HG03280 (cell line): Measurements from ENCODE around the gene ATF3.
A peak's percentile ranks its signal among the peaks of the same experiment; 100 is the strongest.
"Not testable (repeated sequence)": the region's sequence is repeated elsewhere in the genome, so short reads cannot be mapped to it uniquely, and the experiment has no call there.

Experiments
- ATAC-seq: cut with Tn5 transposase; IDR thresholded peaks from one replicate; pipeline ENCODE4 v1.9.1; 2021; ENCODE audit warnings: mild to moderate bottlenecking, moderate library complexity; ENCODE audit not compliant: unreplicated experiment

ATF3 gene

DNA sequence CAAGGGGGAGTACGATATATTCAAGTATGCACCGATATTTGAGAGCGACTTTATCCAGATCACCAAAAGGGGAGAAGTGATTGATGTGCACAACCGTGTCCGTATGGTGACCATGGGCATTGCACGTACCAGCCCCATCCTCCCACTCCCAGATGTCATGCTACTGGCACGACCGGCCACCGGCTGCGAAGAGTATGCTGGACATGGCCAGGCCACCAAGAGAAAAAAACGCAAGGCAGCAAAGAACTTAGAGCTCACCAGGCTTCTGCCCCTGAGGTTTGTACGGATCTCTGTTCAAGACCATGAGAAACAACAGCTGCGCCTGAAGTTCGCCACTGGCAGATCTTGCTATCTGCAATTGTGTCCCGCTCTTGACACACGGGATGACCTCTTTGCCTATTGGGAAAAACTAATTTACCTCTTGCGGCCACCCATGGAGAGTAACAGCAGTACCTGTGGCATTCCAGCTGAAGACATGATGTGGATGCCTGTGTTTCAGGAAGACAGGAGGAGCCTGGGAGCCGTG is 16.5 kb downstream of the ATF3 start:
- ATAC-seq, result no peak

DNA sequence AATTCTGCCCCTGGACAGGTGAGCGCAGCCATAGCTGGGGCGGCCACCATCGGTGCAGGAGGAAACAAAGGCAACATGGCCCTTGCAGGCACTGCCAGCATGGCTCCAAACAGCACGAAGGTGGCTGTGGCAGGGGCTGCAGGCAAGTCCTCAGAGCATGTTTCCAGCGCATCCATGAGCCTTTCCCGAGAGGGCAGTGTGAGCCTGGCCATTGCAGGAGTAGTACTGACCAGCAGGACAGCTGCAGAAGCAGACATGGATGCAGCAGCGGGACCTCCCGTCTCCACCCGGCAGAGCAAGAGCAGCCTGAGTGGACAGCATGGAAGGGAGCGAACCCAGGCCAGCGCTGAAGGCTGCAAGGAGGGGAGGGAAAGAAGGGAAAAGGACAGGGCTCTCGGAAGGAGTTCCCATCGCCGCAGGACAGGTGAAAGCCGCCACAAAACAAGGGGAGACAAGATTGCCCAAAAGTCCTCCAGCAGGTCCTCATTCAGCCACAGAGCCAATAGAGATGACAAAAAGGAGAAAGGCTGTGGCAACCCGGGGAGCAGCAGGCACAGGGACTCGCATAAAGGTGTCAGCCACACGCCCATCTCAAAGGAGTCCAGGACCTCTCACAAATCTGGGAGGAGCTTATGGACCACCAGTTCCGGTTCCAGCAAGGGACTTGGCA is 17.4 kb downstream of the ATF3 start:
- ATAC-seq, result no peak

DNA sequence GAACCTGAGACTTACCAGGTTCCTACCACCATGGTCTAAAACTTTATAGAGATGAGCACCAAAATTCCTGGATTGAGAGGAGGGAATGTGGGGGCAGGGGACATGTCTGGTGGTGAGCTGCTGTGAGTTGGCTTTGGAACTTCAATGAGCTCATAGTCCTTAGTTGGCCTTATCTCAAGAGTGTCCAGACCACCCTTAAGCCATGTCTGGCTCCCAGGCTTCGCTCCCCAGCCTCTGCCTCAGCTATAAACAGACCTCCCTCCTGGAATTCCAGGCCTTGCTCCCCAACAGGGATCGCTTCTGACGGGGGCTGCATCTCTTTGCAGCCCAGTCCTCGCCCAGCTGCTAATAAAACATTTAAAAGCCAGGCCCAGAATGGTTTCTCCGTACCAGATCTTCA is 19.5 kb downstream of the ATF3 start:
- ATAC-seq, result no peak

DNA sequence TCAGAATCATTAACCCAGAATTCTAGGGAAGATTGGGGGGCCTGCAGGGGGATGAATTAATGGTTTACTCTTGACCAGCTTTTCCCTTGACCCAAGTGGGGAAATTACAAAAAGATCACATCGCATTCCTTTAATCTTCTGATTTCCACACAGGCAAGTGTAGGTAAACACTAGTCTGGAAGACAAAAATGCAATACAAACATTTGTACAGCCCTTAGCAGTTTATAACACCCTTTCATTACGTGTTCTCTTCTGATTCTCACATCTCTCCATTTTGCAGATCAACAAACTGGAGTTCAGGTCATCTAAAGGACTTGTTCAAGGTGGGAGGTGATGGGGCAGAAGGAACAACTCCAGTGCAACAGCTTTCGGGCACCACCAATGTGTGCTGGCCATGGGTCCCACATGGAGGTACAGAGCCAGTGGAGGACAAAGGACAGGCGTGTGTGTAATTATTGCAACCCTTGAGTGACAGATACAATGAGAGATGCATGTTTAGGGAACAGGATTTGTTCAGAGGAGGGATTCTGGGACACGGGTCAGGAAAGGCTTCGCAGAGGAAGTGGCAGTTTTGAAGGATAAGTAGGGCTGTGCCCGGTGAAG is 20.4 kb downstream of the ATF3 start:
- no peak for ATAC-seq

DNA sequence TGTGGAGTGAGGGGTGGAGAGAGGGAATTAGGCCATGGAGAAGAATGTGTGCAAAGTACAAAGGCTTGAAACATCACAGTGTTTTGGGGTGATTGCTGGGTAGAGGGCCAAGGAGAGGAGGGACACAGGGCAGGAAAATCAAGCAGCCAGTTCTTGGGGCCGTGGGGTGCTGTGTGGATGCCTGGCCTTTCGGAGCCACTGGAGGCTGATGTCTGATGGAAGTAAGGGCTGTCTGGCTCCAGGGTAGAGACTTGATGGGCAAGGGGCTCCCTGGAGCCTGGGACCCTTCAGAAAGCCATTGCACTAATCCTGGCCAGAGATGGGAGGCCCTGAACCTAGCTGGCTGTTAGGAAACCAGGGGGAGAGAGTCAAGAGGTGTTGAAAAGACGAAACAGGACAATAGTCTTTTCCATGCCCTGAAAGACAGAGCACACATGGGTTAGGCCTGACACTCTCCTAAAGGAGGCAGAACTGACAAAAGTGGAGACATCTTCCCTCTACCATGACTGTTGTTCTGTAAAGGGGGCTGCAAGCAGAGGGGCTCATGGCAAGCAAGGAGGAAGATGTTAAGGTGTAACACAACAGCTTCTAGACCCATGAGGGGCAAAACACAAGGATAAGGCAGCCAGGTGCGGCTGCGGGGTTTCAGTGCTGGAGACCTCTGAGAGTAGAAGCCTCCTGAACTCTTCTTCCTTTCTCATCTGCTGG is 21.0 kb downstream of the ATF3 start:
- no peak for ATAC-seq

DNA sequence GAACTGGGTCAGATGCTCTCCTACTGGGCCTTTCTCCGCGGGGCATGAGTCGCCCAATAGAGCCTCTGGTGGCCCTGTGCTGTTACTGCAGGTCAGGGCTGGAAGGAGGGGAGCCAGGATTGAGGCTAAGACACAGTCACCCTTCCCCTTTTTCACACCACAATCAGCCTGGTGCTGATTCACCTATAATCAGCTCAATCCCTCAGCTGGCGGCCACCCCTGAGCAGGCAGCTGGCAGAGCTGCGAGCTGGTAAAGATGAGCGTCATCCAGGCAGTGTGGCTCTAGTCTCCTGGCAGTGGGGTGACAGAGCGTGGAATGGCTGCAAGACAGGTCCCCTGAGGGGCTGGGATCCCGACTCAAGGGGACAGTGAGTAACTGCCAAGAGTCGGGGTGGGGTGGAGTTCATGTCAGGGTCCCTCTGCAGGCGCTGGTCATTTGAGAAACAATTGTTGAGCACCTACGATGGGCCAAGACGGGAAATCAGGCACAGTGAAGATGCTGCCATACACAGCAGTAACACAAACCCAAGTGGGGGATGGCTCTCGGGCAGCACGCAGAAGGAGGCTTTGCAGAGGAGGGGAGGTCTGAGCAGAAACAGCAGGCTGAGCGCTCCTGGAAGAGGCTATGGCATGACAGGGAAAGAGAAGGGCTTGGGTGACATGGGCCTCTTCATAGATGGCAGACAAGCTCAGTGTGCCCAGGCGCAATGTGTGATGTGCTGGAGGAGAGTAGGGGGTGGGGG is 21.8 kb downstream of the ATF3 start:
- ATAC-seq, result peak; percentile 96

DNA sequence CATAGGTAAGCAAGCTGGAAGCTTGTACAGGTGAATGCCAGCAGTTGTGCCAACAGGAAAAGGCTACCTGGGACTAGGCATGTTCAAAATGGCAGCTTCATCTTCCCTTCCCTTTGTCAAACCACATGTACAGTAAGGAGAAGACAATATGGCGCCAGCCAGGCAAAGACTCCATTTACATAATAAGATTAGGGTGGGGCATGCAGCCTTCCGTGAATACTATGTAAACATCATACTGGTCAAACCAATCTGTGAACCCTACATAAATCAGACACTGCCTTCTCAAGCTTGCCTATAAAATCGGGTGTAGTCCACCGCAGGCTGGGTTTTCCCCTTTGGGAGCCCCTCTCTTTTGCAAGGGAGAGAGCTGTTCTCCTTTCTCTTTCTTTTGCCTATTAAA is 24.6 kb downstream of the ATF3 start:
- no peak for ATAC-seq

DNA sequence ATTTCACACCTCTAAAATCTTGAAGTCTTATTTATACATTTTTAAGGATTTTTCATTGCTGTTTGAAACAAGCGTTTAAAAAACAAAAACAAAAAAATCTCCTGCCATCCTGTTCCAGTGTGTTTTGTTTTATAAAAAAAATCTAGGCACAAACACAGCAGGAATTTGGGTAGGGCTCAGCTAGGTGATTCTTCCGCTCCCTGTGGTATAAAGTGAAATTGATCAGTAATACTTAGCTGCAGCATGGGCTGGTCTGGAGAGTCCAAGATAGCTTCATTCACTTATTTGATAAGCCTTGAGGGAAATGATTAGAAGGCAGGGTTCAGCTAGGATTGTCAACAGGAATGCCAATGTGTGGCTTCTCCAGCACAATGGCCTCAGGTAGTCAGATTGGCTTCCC is 25.7 kb downstream of the ATF3 start:
- no peak for ATAC-seq

DNA sequence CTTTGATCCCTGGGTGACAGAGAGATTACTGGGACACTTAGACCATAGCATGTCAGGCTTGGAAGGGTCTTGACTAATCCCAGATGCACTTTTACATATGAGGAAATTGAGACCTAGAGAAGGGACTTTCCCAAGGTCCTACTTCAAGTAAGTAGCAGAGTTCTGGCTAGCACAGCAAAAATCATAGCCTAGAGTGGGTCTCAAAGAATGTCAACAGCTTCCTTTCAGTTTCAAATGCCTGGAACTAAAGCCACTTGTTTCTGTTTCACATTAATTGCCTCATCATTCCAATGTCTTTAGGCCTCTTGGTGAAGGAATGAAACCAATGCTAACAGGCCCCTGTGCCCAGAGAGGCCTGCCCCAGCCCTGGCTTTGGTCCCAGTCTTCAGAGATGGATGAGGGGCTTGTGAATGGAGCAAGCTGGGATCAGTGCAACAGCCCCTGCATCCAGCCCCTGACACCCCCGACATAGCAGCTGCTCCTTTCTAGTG is 26.6 kb downstream of the ATF3 start:
- no peak for ATAC-seq

DNA sequence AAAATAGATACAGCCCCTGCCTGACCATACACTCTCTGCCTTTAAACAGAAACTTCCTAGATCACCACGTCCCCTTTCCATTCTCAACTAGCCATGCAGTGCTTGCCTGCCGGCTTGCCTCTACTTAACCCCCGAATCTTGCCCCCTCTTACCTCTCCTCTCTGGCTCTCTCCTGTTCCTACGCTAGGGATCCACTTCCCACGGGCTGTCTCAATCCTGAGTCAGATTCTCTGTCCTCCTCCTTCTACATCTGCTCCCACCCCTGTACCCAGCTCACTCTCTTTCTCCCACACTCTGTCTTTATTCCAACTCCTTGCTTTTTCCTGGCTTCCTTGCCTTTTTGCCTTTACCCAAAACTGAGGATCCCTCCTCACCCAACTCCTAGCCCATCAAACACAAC is 29.3 kb downstream of the ATF3 start:
- ATAC-seq, result no peak

DNA sequence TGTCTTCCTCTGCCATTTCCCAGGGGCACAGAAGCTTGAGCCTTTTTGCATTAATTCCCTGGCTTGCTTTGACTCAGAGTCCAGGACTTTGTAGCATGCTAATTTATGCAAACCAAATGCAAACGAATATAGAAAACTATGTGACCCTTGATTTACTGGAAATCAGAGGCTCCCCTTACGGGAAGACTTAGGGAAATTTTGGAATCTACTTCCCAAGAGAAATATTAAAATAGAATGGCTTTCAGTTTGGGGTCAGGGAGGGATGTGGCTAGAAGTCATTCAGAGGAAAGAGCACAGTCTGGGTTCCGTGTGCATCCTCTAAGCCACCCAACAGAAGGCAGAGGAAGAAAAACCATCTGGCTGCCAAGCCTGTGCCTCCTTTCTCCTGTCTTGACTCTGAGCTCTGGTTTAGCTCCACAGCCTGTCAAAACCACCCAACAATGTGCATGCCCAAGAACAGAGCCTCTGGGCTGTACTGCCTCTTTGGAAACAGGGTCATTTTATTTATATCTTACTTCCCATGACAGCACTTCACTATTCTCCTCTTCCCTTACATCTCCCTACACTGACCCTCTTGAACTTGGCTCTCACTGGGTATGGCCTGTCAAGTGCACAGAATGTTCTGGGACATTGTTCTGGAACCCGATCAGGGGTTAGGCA is 30.1 kb downstream of the ATF3 start:
- ATAC-seq, result no peak

DNA sequence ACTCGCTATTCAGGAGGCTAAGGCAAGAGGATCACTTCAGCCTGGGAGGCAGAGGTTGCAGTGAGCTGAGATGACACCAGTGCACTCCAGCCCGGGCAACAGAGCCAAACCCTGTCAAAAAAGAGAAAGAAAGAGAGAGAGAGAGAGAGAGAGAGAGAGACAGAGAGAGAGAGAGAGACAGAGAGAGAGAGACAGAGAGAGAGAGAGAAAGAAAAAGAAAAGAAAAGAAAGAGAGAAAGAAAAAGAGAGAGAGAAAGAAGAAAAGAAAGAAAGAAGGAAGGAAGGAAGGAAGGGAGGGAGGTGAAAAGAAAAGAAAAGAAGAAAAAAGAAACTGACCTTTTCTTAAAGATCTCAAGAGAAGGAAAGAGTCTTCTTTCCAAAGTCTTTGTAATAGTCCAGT is 31.0 kb downstream of the ATF3 start:
- not testable (repeated sequence) for ATAC-seq

DNA sequence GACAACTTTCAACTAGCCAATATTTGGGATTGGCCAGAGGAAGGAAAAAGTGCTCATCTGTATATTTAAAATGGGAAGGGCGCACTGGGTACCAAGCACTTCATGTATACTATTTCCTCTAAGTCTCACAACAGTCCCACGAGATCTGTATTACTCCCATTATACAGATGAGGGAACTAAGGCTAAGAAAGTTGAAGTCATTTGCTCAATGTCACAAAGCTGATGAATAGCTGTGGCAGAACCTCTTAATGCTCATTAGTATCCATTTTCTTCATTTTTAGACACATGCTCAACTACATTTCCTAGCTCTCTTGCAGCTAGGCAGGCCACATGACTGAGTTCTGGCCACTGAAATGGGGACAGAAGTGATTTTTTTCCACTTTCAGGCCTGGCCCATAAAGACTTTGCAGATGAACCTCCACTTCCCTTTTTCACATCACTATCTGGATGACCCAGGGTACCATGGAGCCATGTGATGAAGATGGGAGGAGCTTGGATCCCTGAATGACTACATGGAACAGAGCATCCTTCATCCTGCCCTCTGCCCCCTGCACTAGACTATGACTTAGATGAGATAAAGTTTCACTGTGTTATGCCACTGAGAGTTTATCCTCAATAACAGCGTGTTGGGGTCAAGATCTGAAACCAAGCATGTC is 31.8 kb downstream of the ATF3 start:
- ATAC-seq, result no peak

DNA sequence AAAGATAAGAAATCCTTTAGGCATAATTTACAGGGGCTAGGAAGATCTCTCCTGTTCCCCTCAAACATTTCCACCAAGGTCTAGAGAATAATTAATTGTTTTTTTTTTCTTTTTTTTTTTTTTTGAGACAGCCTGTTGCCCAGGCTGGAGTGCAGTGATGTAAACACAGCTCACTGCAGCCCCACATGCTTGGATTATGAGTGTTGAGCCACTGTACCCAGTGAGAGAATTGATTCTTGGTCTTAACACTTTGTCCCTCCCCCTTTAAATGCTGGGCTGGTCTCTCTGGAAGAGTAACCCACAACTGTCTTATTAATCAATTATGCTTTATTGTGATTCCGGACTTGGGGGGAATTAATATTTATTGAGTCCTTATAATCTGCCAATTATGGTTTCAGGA is 33.4 kb downstream of the ATF3 start:
- no peak for ATAC-seq

DNA sequence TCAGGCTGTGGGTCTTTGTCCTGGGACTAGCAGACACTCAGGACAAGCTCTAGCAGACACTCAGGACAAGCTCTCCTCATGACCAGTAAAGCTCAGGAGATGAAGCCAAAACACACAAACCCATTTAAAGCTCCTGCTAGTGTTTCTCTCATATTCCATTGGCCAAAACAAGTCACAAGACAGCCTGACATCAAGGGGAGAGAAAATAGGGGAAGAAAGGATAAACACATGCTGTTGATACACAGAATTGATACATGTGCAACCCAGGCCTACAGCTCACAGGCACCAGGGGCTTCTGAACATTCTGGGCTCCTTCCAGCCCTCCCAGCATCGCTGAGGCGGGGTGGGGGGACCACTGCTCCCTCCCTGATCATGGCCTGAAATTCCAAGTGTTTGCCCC is 35.3 kb downstream of the ATF3 start:
- no peak for ATAC-seq

DNA sequence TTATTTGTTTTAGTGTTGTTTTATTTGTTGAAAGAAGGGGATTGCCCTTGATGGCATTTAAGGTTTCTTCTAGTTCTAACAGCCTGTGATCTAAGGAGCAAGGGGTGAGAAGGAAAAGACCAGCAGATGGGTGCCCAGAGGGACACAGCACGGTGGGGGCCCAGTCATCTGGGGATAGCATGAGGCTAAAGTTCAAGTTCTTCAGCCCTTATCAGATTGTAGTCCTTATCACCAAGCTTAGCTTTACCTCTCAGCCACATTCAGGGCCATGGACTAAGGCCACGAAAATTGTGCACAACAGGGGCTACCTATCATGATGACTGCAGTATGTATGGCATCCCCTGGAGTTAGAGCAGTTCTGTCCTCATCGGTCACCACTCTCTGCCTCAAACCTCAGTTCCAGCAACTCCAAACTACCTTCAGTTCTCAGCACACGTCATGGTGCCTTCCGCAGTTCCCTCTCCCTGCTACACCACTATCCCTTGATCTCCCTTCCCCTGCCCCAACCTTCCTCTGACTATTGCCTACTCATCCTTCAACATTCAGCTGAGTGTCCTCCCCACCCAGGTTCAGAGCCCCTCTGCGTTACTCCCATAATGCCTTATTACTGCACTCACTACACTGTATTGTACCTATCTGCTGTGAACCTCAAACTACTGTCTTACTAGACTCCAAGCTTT is 36.4 kb downstream of the ATF3 start:
- no peak for ATAC-seq

DNA sequence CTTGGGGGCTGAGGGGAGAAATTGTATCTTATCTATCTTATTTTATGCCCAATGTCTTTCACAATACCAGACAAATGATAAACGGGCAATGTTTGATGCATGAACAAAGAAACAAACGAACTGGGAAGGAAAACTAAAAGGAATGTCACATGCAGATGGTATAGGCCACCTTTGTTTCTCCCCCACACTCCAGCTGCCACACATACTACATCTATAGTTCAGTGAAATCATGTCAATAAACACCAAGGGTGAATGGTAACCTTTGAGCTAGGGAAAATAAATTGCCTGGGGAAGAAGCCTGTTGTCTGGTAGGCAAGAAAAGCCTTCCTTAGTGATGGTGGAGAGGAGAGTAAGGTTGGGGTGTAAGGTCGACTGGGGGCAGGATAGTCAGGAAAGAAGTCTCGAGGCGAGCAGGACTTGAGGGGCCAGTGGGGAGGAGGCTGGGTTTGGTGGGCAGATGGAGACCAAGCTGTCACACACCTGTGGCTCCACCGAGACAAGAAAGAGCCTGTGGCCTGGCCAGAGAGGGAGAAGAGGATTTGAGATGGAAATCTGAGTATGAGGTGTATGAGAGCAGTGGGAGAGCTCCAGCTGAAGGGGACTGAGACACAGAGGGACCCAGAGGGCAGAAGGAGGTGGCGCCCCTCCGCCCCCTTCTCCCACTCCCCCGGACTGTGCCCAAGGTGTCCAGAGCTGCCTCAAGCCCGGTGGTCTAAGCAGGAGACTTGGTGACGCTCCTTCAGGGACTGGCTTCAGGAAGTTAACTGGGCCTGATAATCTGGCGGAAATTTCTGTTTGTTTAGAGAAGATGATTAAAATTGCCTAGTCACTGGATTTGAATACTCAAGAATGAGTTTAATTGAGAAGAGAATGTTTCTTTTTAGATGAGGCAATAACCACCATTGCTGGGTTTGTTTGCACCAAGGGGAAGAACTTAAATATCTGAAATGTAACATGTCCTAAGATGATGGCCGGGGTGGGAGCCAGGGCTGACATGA is 37.3 kb downstream of the ATF3 start:
- no peak for ATAC-seq

DNA sequence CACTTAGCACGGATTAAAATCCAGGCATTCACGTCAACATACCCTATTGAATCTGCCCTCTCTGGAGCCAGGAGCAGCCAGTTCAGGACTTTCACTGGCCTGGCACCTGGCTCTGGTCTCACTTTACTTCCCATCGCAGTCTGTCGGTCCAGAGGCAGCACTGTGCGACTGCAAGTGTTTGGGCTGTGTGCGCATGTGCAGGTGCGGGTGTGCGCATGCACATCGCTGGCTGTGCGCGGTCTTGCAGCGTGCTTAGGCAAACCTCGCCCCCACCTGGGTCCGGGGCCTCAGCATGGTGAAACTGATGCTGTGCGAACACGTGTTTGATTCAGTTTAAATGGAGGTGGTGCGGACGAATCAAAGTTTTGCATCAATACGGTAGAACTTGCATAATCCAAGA is 38.0 kb downstream of the ATF3 start:
- no peak for ATAC-seq

DNA sequence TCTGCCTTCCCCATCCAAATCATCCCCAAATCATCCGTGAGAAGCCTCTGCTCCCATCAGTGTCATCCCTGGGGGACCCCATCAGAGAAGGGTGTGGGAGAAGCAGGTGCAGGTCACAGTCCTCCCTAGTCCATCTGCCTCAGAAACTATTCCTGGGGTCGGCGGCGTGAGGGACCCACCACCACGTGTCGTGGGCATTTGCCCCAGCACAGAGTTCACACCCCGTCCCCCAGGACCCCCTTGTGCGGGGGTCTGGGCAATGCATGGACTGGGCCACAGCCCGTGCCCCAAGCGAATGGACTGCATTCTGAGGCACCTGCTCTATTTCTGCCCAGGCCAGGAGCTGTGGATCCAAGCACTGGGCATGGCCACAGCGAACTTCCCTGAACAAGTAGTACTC is 38.4 kb downstream of the ATF3 start:
- ATAC-seq, result no peak
